Middle frontal gyrus (tissue), 1 donor: ENCODE results near the gene DUSP28.
"Not testable (repeated sequence)": the region's sequence is repeated elsewhere in the genome, so short reads cannot be mapped to it uniquely, and the experiment has no call there.

ENCODE experiments used
- DNase-seq: peaks from one replicate; pipeline ENCODE4 v3.0.0-alpha.2; 2015; ENCODE audit warnings: low spot score; ENCODE audit errors: extremely low spot score

DUSP28 gene

GRCh38 chr2:240527153-240527750 is 32.9 kb upstream of the DUSP28 start:
- DNase-seq, result no peak

- no peak for DNase-seq
Observed at GRCh38 chr2:240528406-240529040, 31.6 kb upstream of the DUSP28 start.

DNA sequence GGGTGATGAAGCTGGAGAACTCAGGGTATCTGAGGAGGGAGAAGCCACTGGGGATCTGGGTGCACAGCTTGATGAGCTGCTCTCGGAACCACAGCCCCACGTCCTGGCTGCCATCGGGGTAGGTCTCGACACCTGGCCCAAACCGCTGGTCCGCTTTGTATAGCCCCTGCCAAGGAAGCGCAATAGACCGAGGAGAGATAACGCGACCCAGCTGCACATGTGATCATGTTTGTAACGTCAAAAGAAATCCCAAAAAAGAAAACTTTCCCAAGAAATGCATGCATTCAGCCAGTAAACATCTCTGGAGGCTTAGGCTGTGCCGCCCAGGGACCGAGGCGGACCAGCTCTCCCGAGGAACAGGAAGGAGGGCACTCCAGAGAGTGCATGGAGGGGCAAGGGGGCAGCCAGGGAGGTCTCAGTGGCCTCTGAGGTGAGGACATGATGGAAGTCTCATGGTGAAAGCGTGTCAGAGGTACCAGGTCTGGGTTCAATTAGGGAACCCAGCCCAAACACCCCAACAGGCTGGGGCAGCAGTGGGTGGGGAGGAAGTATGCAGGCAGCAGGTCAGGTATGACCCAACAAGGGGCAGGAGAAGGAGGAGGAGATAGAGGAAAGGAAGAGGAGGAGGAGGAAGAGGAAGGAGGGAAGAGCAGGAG is 30.7 kb upstream of the DUSP28 start:
- DNase-seq, result no peak

GRCh38 chr2:240530181-240530580 is 30.0 kb upstream of the DUSP28 start:
- DNase-seq, result no peak

GRCh38 chr2:240531038-240531437 is 29.1 kb upstream of the DUSP28 start:
- no peak for DNase-seq

DNA sequence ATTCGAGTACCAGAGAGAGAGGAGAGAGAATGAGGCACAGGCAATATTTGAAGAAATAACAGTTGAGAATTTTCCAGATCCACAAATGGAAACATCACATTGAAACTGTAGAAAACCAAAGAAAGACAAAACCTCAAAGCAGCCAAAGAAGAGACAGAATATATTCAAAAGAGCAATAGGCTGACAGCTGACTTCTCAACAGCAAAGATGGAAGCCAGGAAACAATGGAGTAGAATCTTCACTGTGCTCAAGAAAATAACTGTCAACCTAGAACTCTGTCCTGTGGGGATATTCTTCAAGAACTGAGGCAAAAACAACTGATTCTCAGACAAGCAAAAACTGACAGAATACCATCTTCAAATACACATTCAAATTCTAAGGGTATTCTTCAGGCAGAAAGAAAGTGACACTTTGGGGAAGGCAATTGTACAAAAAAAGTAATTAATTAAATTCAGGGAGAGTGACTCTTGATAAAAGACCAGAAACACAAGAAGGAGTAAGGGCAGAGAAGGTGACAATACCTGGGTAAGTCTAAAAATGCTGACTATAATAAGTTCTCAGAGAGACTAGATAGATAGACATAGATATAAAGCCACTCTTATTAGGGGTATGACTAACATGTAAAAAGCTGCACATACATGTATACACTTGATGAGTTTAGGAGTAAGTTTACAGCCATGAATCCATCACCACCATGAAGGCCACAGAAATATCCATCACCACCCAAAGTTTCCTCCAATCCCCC is 28.0 kb upstream of the DUSP28 start:
- no peak for DNase-seq

DNA sequence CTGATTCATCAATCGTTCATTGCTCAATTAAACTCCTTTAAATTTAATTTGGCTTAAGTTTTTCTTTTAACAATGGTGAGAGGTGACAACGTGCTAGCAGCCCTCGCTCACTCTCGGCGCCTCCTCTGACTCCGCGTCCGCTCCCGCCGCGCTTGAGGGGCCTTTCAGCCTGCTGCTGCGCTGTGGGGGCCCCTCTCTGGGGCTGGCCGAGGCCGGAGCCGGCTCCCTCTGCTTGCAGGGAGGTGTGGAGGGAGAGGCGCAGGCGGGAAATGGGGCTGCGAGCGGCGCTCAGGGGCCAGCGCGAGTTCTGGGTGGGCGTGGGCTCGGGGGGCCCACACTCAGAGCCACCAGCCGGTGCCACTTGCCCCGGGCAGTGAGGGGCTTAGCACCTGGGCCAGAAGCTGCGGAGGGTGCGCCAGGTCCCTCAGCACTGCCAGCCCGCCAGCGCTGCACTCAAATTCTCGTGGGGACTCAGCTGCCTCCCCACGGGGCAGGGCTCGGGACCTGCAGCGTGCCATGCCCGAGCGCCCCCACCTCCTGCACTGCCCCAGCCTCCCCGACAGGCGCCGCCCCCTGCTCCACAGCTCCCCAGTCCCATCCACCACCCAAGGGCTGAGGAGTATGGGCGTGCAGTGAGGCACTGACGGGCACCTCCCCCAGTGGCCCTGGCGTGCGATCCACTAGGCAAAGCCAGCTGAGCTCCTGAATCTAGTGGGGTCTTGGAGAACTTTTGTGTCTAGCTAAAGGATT is 22.0 kb upstream of the DUSP28 start:
- no peak for DNase-seq

DNA sequence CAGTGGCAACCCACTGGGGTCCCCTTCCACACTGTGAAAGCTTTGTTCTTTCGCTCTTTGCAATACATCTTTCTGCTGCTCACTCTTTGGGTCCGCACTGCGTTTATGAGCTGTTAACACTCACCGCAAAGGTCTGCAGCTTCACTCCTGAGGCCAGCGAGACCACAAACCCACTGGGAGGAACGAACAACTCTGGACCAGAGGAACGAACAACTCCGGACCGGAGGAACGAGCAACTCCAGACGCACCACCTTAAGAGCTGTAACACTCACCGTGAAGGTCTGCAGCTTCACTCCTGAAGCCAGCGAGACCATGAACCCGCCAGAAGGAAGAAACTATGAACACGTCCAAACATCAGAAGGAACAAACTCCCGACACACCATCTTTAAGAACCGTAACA is 21.1 kb upstream of the DUSP28 start:
- DNase-seq, result not testable (repeated sequence)

DNA sequence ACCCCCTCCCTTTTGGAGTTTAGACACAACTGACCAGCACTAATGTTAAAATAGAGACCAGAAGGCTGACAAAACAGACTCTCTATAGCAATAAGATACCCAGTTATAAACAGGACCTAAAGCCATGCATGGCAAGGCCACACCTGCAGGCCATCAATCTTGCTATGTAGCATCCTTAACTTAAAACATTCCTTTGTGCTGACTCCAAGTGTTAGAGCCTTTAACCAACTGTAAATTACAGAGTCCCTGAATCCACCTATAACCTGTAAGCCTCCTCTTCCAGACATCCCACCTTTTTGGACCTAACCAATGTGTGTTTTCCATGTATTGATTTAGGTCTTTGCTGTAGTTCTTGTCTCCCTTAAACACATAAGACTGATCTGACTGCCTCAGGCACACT is 20.3 kb upstream of the DUSP28 start:
- DNase-seq, result no peak

DNA sequence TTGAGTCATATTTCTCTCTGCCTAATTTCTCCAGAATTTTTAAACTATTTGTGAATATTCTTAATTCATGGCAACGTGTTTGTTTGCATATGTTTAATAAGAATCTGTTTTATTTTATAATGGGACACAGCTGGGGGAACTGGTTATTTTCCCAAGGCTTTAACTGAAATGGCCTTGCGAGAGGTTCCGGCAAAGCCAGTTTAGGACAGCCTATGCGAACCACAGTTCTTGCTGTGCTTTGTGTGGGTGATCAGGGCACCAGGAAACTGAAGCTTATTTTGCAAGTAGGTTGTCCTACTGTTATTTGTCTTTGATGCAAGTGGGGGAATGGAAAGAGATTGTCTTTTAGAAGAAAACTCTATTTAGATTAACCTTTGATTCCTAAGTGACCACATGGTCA is 8.9 kb upstream of the DUSP28 start:
- DNase-seq, result no peak

GRCh38 chr2:240551811-240552210 is 8.3 kb upstream of the DUSP28 start:
- no peak for DNase-seq

- no peak for DNase-seq
Observed at GRCh38 chr2:240553956-240554480, 6.1 kb upstream of the DUSP28 start.

DNA sequence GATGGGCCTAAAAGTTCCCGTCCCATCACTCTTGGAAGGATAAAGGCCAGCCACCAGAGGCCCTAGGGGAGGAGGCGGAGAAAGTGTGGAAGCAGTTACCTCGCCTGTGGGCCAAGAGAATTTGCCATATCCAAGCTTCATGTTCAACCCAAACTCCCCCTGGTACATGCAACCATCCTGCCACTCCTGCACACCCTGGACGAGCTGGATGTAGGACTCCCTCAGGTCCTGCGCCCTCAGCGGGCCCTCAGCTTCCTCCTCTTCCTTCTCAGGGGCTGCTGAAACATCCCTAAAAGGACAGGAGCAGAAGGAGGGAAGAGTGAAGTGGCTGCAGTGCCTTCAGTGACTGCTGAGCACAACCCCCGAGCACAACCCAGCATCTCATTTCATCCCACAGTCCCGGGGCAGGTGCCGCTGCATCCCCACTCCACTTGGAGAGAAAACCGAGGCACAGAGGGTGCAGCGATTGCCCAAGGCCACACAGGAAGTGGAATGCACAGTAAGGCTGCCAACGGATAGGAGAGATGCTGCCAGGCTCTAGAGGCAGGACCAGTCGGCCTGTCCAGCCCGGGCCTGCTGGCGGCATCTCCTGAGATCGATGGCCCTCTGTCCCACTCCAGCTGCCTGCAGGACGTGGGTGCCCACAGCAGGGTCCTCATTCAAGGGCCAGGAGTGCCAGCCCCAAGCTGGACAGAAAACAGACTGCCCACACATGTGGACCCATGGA is 5.2 kb upstream of the DUSP28 start:
- no peak for DNase-seq

DNA sequence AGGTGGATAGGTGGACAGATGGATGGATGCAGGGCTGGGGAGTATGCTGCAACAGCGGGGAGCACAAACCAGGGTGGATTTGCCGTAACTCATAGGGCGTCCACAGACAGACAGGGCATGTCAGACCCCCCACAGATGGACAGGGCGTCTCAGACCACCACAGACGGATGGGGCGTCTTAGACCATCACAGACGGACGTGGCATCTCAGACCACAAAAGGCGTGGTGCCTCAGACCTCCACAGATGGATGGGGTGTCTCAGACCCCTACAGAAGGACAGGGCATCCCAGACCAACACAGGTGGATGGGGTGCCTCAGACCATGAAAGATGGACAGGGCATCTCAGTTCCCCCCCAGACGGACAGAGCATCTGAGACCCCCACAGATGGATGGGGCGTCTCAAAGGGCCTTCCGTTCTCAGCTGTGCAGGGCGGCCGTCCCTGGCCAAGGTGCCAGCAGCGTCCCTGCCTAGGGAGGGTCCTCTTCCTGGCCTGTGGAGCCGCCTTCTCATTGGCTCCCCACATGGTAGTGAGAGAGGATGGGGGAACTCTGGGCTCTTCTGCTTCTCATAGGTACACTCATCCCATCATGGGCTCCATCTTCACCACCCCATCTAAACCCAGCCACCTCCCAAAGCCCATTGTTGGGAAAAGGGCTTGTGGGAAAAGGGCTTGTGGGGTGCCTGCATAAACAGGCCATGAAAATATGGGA is 4.5 kb upstream of the DUSP28 start:
- no peak for DNase-seq

- no peak for DNase-seq
Observed at GRCh38 chr2:240556553-240557100, 3.5 kb upstream of the DUSP28 start.

DNA sequence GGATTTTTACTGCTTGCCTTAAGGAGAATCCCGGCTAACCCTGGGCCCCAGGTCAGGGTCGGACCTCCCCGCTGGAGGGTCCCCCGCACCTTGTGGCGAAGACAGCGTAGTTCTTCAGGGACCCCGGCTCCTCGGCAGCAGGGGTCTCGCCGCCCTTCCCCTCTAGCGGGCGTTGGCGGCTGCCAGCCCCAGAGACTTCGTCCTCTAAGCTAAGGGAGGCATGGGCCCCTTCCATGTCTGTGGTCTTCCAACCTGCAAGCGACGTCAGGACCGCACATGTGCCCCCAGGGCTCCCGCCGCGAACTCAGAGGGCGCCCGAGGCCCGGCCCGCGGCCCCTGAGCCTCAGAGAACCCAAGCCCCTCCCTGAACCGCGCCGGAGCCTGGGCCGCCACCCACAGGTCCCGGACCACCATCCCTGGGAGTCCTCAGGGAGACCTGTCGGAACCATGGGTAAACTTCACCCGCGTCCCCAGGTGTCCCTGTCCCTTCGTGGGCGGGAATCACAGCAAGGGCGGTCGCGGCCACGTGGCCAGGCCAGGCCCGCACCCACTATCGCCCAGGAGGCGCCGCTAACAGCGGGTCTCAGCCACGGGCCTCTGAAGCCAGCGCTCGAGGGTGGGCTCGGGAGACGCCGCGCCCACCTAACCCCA is 2.9 kb upstream of the DUSP28 start:
- DNase-seq, result no peak

- DNase-seq, result peak; percentile 31
Observed at GRCh38 chr2:240557808-240558207, 2.3 kb upstream of the DUSP28 start, which contains the start of gene ANKMY1. TSS of gene ANKMY1 (minus strand) at chr2:240557988. CDS start at chr2:240557335, 653 bp downstream.

DNA sequence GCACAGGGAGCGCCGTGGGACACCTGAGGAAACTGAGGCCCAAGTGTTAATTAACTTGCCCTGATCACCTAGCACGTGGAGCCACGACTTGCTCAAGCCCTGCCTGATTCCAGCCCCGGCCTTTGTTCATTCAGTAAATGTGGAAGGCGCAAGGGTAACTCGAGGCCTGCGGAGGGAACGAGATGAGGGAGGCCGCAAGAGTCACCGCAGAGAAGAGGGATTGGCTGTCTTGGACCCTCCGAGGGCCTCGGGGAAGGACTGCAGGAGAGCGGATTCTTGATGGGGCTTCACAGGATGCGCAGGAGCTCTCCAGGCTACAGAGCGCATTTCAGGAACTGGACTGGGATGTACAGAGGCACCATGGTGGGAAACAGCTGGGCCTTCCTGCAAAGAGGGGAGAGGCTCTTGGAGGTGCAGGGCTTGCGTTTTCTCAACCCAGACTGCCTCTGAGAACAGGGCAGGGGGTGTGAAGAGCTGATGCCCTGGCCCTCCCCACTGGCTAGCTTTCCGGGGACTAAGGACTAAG is 1.9 kb upstream of the DUSP28 start:
- DNase-seq, result no peak

DNA sequence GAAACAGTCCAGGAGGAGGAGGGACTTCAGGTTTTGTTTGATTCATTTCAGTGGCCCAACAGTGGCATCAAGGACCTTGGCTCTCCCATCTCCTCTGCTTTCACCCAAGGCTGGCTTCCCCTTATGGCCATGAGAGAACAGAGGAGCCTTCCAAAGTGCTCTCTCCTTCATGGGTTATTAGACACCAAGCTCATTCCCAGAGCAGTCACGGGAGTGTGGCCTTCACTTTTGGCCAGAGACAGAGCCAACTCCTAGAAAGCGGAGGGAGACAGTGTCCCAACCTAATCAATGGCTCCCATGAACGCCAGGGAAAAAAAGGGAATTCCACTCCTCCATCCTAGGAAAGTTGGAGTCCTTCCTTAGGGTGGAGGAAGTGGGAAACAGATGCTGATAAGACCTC is 871 bp upstream of the DUSP28 start:
- DNase-seq, result no peak
